ENCODE data around the gene ONECUT2.

The ONECUT2 gene

GRCh38 chr18:57410749-57411148 lies 24.4 kb upstream of the ONECUT2 start:
- no peak for TF ChIP-seq POLR2AphosphoS5 (IDR thresholded peaks at IDR 0.05; ENCODE audit: borderline replicate concordance, low read depth, low read length)
- TF ChIP-seq FOXP2 (optimal IDR thresholded peaks at IDR 0.05; ENCODE audit: control extremely low read depth, extremely low read length, insufficient read depth): no peak
- TF ChIP-seq EZH2 (IDR thresholded peaks at IDR 0.05): no peak
- H3K4me3 ChIP-seq: no peak overlapping the region
- DNase-seq (ENCODE audit: low read depth, low spot score): no peak

GRCh38 chr18:57416542-57416941 lies 18.6 kb upstream of the ONECUT2 start:
- Histone ChIP-seq H3K27ac (no peak overlapping the region), H3K9ac (ENCODE audit: insufficient read length) (no peak overlapping the region), H3K36me3 (ENCODE audit: insufficient read depth, low read length) (no peaks in the 10 kb centered on the region), H3K9me3 (ENCODE audit: low read depth, low read length) (no peaks in the 10 kb centered on the region), H3K4me3 (no peak overlapping the region)
- TF ChIP-seq EZH2 (IDR thresholded peaks at IDR 0.05) (no peak), POLR2AphosphoS5 (IDR thresholded peaks at IDR 0.05; ENCODE audit: borderline replicate concordance, low read depth, low read length) (no peak), FOXP2 (optimal IDR thresholded peaks at IDR 0.05; ENCODE audit: control extremely low read depth, extremely low read length, insufficient read depth) (no peak)
- DNase-seq (ENCODE audit: low read depth, low spot score): no peak

More at GRCh38 chr18:57410749-57411148, 24.4 kb upstream of the ONECUT2 start:
- Histone ChIP-seq H3K36me3 (ENCODE audit: insufficient read depth, low read length) (no peaks in the 10 kb centered on the region), H3K9ac (ENCODE audit: insufficient read length) (no peak overlapping the region), H3K9me3 (ENCODE audit: low read depth, low read length) (no peaks in the 10 kb centered on the region), H3K27ac (no peak overlapping the region)

- no peak overlapping the region for H3K9ac ChIP-seq (ENCODE audit: insufficient read length)
- no peak for DNase-seq (ENCODE audit: low read depth, low spot score)
- H3K36me3 ChIP-seq (ENCODE audit: insufficient read depth, low read length): no peaks in the 10 kb centered on the region
- H3K9me3 ChIP-seq (ENCODE audit: low read depth, low read length): no peaks in the 10 kb centered on the region
- TF ChIP-seq EZH2 (IDR thresholded peaks at IDR 0.05) (no peak), FOXP2 (optimal IDR thresholded peaks at IDR 0.05; ENCODE audit: control extremely low read depth, extremely low read length, insufficient read depth) (no peak), POLR2AphosphoS5 (IDR thresholded peaks at IDR 0.05; ENCODE audit: borderline replicate concordance, low read depth, low read length) (no peak)
- no peak overlapping the region for H3K4me3 ChIP-seq
- H3K27ac ChIP-seq: no peak overlapping the region
Observed at GRCh38 chr18:57422313-57422872, 12.8 kb upstream of the ONECUT2 start.

GRCh38 chr18:57423821-57424220 lies 11.4 kb upstream of the ONECUT2 start:
- TF ChIP-seq EZH2 (IDR thresholded peaks at IDR 0.05) (no peak), FOXP2 (optimal IDR thresholded peaks at IDR 0.05; ENCODE audit: control extremely low read depth, extremely low read length, insufficient read depth) (no peak), POLR2AphosphoS5 (IDR thresholded peaks at IDR 0.05; ENCODE audit: borderline replicate concordance, low read depth, low read length) (no peak)
- H3K9ac ChIP-seq (ENCODE audit: insufficient read length): no peak overlapping the region
- H3K9me3 ChIP-seq (ENCODE audit: low read depth, low read length): no peaks in the 10 kb centered on the region
- no peak overlapping the region for H3K4me3 ChIP-seq
- no peaks in the 10 kb centered on the region for H3K36me3 ChIP-seq (ENCODE audit: insufficient read depth, low read length)
- no peak for DNase-seq (ENCODE audit: low read depth, low spot score)
- H3K27ac ChIP-seq: no peak overlapping the region

GRCh38 chr18:57425096-57425495 lies 10.1 kb upstream of the ONECUT2 start:
- H3K9me3 ChIP-seq (ENCODE audit: low read depth, low read length): no peaks in the 10 kb centered on the region
- TF ChIP-seq EZH2 (IDR thresholded peaks at IDR 0.05) (no peak), FOXP2 (optimal IDR thresholded peaks at IDR 0.05; ENCODE audit: control extremely low read depth, extremely low read length, insufficient read depth) (no peak), POLR2AphosphoS5 (IDR thresholded peaks at IDR 0.05; ENCODE audit: borderline replicate concordance, low read depth, low read length) (no peak)
- H3K4me3 ChIP-seq: no peak overlapping the region
- no peak for DNase-seq (ENCODE audit: low read depth, low spot score)
- no peaks in the 10 kb centered on the region for H3K36me3 ChIP-seq (ENCODE audit: insufficient read depth, low read length)
- H3K27ac ChIP-seq: no peak overlapping the region
- H3K9ac ChIP-seq (ENCODE audit: insufficient read length): no peak overlapping the region

- H3K4me3 ChIP-seq: no peak overlapping the region
- DNase-seq (ENCODE audit: low read depth, low spot score): no peak
- no peak overlapping the region for H3K9ac ChIP-seq (ENCODE audit: insufficient read length)
- TF ChIP-seq FOXP2 (optimal IDR thresholded peaks at IDR 0.05; ENCODE audit: control extremely low read depth, extremely low read length, insufficient read depth) (no peak), POLR2AphosphoS5 (IDR thresholded peaks at IDR 0.05; ENCODE audit: borderline replicate concordance, low read depth, low read length) (no peak), EZH2 (IDR thresholded peaks at IDR 0.05) (no peak)
- no peak overlapping the region for H3K27ac ChIP-seq
- H3K36me3 ChIP-seq (ENCODE audit: insufficient read depth, low read length): no peaks in the 10 kb centered on the region
- no peaks in the 10 kb centered on the region for H3K9me3 ChIP-seq (ENCODE audit: low read depth, low read length)
Observed at GRCh38 chr18:57426187-57426586, 9.0 kb upstream of the ONECUT2 start.

GRCh38 chr18:57427429-57428201 lies 7.6 kb upstream of the ONECUT2 start:
- no peak for DNase-seq (ENCODE audit: low read depth, low spot score)
- no peak for TF ChIP-seq POLR2AphosphoS5 (IDR thresholded peaks at IDR 0.05; ENCODE audit: borderline replicate concordance, low read depth, low read length)
- no peak for TF ChIP-seq EZH2 (IDR thresholded peaks at IDR 0.05)
- no peak for TF ChIP-seq FOXP2 (optimal IDR thresholded peaks at IDR 0.05; ENCODE audit: control extremely low read depth, extremely low read length, insufficient read depth)
- Histone ChIP-seq H3K27ac (no peak overlapping the region), H3K36me3 (ENCODE audit: insufficient read depth, low read length) (no peaks in the 10 kb centered on the region), H3K9me3 (ENCODE audit: low read depth, low read length) (no peaks in the 10 kb centered on the region), H3K4me3 (no peak overlapping the region), H3K9ac (ENCODE audit: insufficient read length) (no peak overlapping the region)

- Histone ChIP-seq H3K9ac (ENCODE audit: insufficient read length) (no peak overlapping the region), H3K36me3 (ENCODE audit: insufficient read depth, low read length) (no peaks in the 10 kb centered on the region), H3K9me3 (ENCODE audit: low read depth, low read length) (no peaks in the 10 kb centered on the region), H3K4me3 (no peak overlapping the region), H3K27ac (no peak overlapping the region)
- DNase-seq (ENCODE audit: low read depth, low spot score): no peak
- TF ChIP-seq EZH2 (IDR thresholded peaks at IDR 0.05) (no peak), FOXP2 (optimal IDR thresholded peaks at IDR 0.05; ENCODE audit: control extremely low read depth, extremely low read length, insufficient read depth) (no peak), POLR2AphosphoS5 (IDR thresholded peaks at IDR 0.05; ENCODE audit: borderline replicate concordance, low read depth, low read length) (no peak)
Observed at GRCh38 chr18:57428221-57429150, 6.7 kb upstream of the ONECUT2 start.

Data from SK-N-MC (cell line).